Endothelial cell of umbilical vein (primary cell): Measurements from ENCODE around the gene NF2.

Experiments used
- CTCF ChIP-seq, 2 donors: IDR thresholded peaks; 1 replicate in 1 of 2; 2 replicates in 1 of 2; pipeline ENCODE4 v1.5.1; 2011; ENCODE audit warnings: low read length in 2 of 2, mild to moderate bottlenecking in 2 of 2, moderate library complexity in 2 of 2, control low read depth in 1 of 2, inconsistent platforms in 1 of 2, low read depth in 1 of 2; ENCODE audit not compliant: insufficient read depth in 1 of 2; ENCODE audit errors: extremely low read depth in 1 of 2
- EZH2 ChIP-seq: IDR thresholded peaks from 2 replicates; pipeline ENCODE4 v1.6.1; 2012; ENCODE audit warnings: borderline replicate concordance, low read depth, mild to moderate bottlenecking, moderate library complexity, low read length, inconsistent platforms; ENCODE audit not compliant: severe bottlenecking
- FOS ChIP-seq: IDR thresholded peaks from 2 replicates; pipeline ENCODE4 v1.6.1; 2011; ENCODE audit warnings: mild to moderate bottlenecking, low read length, moderate library complexity, borderline replicate concordance; ENCODE audit not compliant: insufficient read depth
- GATA2 ChIP-seq: IDR thresholded peaks from 2 replicates; pipeline ENCODE4 v1.7.0; 2011; ENCODE audit warnings: low read depth, mild to moderate bottlenecking, moderate library complexity, mixed read lengths, low read length; ENCODE audit not compliant: insufficient read length, insufficient read depth
- JUN ChIP-seq: IDR thresholded peaks from 2 replicates; pipeline ENCODE4 v1.6.1; 2011; ENCODE audit warnings: borderline replicate concordance, low read depth; ENCODE audit not compliant: insufficient read length, insufficient read depth
- MAX ChIP-seq: IDR thresholded peaks from 2 replicates; pipeline ENCODE4 v1.6.1; 2011; ENCODE audit not compliant: insufficient read depth, insufficient read length
- MYC ChIP-seq: IDR thresholded peaks from one replicate; pipeline ENCODE4 v1.6.1; 2011; ENCODE audit warnings: mild to moderate bottlenecking, low read depth, low read length
- POLR2A ChIP-seq: IDR thresholded peaks from 2 replicates; pipeline ENCODE4 v1.6.1; 2012; ENCODE audit warnings: low read depth, mild to moderate bottlenecking, control low read depth, low read length
- POLR2AphosphoS5 ChIP-seq: IDR thresholded peaks from 2 replicates; pipeline ENCODE4 v1.6.1; 2012; ENCODE audit warnings: low read depth, mild to moderate bottlenecking, control low read depth, low read length, moderate library complexity; ENCODE audit not compliant: insufficient read depth

- TF ChIP-seq EZH2 (no peak), CTCF (IDR thresholded peaks at IDR 0.05; ENCODE audit: extremely low read depth in 1 of 2, insufficient read depth in 1 of 2, low read depth in 1 of 2, low read length in 2 of 2) (no peak), POLR2AphosphoS5 (no peak), POLR2A (no peak), GATA2 (no peak), MAX (no peak), JUN (no peak), MYC (no peak), FOS (no peak)
Measured at GRCh38 chr22:29705651-29706050, 102.2 kb downstream of the NF2 start.
